Endothelial cell (in vitro differentiated cells): Measurements from ENCODE around the gene ZNF772. TPM values are rescaled to one million over a fixed set of nuclear protein-coding genes. Genes with fewer than 3 reads are reported as not detected.

ENCODE experiments used
- DNase-seq: peaks from one replicate; pipeline ENCODE4 v3.0.0; 2021; ENCODE audit warnings: low spot score
- H3K27ac Mint-ChIP-seq: one replicate; pipeline ENCODE4 v1.8.0; 2021; ENCODE audit warnings: mixed read lengths, inconsistent platforms; ENCODE audit not compliant: unreplicated experiment
- H3K27me3 Mint-ChIP-seq: one replicate; pipeline ENCODE4 v1.8.0; 2021; ENCODE audit warnings: mild to moderate bottlenecking, moderate library complexity, mixed read lengths, inconsistent platforms; ENCODE audit not compliant: unreplicated experiment
- H3K36me3 Mint-ChIP-seq: one replicate; pipeline ENCODE4 v1.8.0; 2021; ENCODE audit warnings: mild to moderate bottlenecking, low read depth, mixed read lengths, inconsistent platforms; ENCODE audit not compliant: unreplicated experiment
- H3K4me1 Mint-ChIP-seq: one replicate; pipeline ENCODE4 v1.8.0; 2021; ENCODE audit warnings: mild to moderate bottlenecking, mixed read lengths, inconsistent platforms; ENCODE audit not compliant: unreplicated experiment
- H3K4me3 Mint-ChIP-seq: one replicate; pipeline ENCODE4 v1.8.0; 2021; ENCODE audit warnings: mild to moderate bottlenecking, mixed read lengths, inconsistent platforms; ENCODE audit not compliant: unreplicated experiment
- H3K9me3 Mint-ChIP-seq: one replicate; pipeline ENCODE4 v1.8.0; 2021; ENCODE audit warnings: mixed read lengths, inconsistent platforms; ENCODE audit not compliant: unreplicated experiment
- CTCF ChIP-seq: fragments of 200-600 bp; sonication (generic); IDR thresholded peaks from one replicate; pipeline ENCODE4 v1.5.0; 2021; ENCODE audit warnings: antibody characterized with exemption; ENCODE audit not compliant: unreplicated experiment
- total RNA-seq: library from RNA; stranded (reverse); fragmentation: NEBNext Ultra II Directional; extraction: Animal tissue kit (Norgen Biotek cat#: 25700); gene quantifications from one replicate; pipeline ENCODE4 v1.2.1, GENCODE V29; 2021; ENCODE audit not compliant: unreplicated experiment

ZNF772 gene
- total RNA-seq, 1 donor from 2014 or later = 19.1 TPM

- H3K4me1 Mint-ChIP-seq = peaks cover 32% of the 10 kb centered on the region
- H3K9me3 Mint-ChIP-seq = no peaks in the 10 kb centered on the region
- peaks cover 42% of the 10 kb centered on the region for H3K36me3 Mint-ChIP-seq
- H3K4me3 Mint-ChIP-seq = peak within 1 kb of the TSS; percentile 98
- H3K27ac Mint-ChIP-seq = peak within 1 kb of the TSS; percentile 93
- DNase-seq = peak; percentile 94
- H3K27me3 Mint-ChIP-seq = peaks cover 17% of the 10 kb centered on the region
- no peak for TF ChIP-seq CTCF
Observed at GRCh38 chr19:57435062-57435978, 42.0 kb downstream of the ZNF772 start, which contains the start of gene ZNF749. Gene ZNF749, plus strand, starts transcription at chr19:57435325. Its CDS starts 254 bp downstream, at chr19:57435579.

GRCh38 chr19:57434386-57435061 is 42.8 kb downstream of the ZNF772 start:
- H3K27me3 Mint-ChIP-seq = peaks cover 13% of the 10 kb centered on the region
- H3K36me3 Mint-ChIP-seq = peaks cover 34% of the 10 kb centered on the region
- peak overlapping the region; percentile 93 for H3K27ac Mint-ChIP-seq
- H3K4me3 Mint-ChIP-seq = peak overlapping the region; percentile 98
- no peaks in the 10 kb centered on the region for H3K9me3 Mint-ChIP-seq
- H3K4me1 Mint-ChIP-seq = peaks cover 24% of the 10 kb centered on the region
- TF ChIP-seq CTCF = no peak
- DNase-seq = peak; percentile 13

- H3K4me1 Mint-ChIP-seq = no peaks in the 10 kb centered on the region
- H3K4me3 Mint-ChIP-seq = no peak overlapping the region
- peaks cover 17% of the 10 kb centered on the region for H3K36me3 Mint-ChIP-seq
- no peak for DNase-seq
- no peak for TF ChIP-seq CTCF
- no peaks in the 10 kb centered on the region for H3K27me3 Mint-ChIP-seq
- H3K9me3 Mint-ChIP-seq = no peaks in the 10 kb centered on the region
- H3K27ac Mint-ChIP-seq = no peak overlapping the region
Observed at GRCh38 chr19:57421037-57421436, 56.3 kb downstream of the ZNF772 start.

- no peaks in the 10 kb centered on the region for H3K27me3 Mint-ChIP-seq
- no peaks in the 10 kb centered on the region for H3K9me3 Mint-ChIP-seq
- no peak overlapping the region for H3K27ac Mint-ChIP-seq
- no peak for DNase-seq
- peaks cover 29% of the 10 kb centered on the region for H3K36me3 Mint-ChIP-seq
- H3K4me1 Mint-ChIP-seq = no peaks in the 10 kb centered on the region
- no peak for TF ChIP-seq CTCF
- H3K4me3 Mint-ChIP-seq = no peak overlapping the region
Observed at GRCh38 chr19:57419439-57419838, 57.9 kb downstream of the ZNF772 start.

Other genes starting within 250 kb of the ZNF772 start
- gene AURKC, start 246.5 kb downstream of the ZNF772 start, total RNA-seq = 3.2 TPM
- 20.4 TPM for gene ZNF805, start 236.9 kb downstream of the ZNF772 start, total RNA-seq
- 51.2 TPM for gene ZNF460, start 197.1 kb downstream of the ZNF772 start, total RNA-seq
- gene ZNF543, start 157.1 kb downstream of the ZNF772 start, total RNA-seq = 13.7 TPM
- 15.7 TPM for gene ZNF304, start 126.3 kb downstream of the ZNF772 start, total RNA-seq
- gene TRAPPC2B, start 114.0 kb downstream of the ZNF772 start, total RNA-seq = 13.0 TPM
- gene ZNF547, start 114.0 kb downstream of the ZNF772 start, total RNA-seq = 4.8 TPM
- gene ZNF548, start 87.7 kb downstream of the ZNF772 start, total RNA-seq = 26.1 TPM
- gene ZNF17, start 66.4 kb downstream of the ZNF772 start, total RNA-seq = 13.7 TPM
- 20.3 TPM for gene ZNF749, start 42.2 kb downstream of the ZNF772 start, total RNA-seq
- 1.8 TPM for gene VN1R1, start 20.4 kb downstream of the ZNF772 start, total RNA-seq
- gene ZNF419, start 10.2 kb upstream of the ZNF772 start, total RNA-seq = 16.1 TPM
- 9.7 TPM for gene ZNF773, start 22.4 kb upstream of the ZNF772 start, total RNA-seq
- 10.6 TPM for gene ZNF549, start 49.8 kb upstream of the ZNF772 start, total RNA-seq
- 15.3 TPM for gene ZNF550, start 82.3 kb upstream of the ZNF772 start, total RNA-seq
- 10.9 TPM for gene ZNF416, start 101.3 kb upstream of the ZNF772 start, total RNA-seq
- 19.9 TPM for gene ZIK1, start 106.6 kb upstream of the ZNF772 start, total RNA-seq
- gene ZNF530, start 122.3 kb upstream of the ZNF772 start, total RNA-seq = 7.2 TPM
- 37.5 TPM for gene ZNF134, start 136.7 kb upstream of the ZNF772 start, total RNA-seq
- 31.1 TPM for gene ZNF211, start 155.6 kb upstream of the ZNF772 start, total RNA-seq
- gene ZSCAN4, start 191.4 kb upstream of the ZNF772 start, total RNA-seq = 0.74 TPM
- 11.6 TPM for gene ZNF551, start 204.4 kb upstream of the ZNF772 start, total RNA-seq
- 23.2 TPM for gene ZNF154, start 231.6 kb upstream of the ZNF772 start, total RNA-seq